PFSK-1 (cell line): ENCODE data around the gene RPL19.

Experiments
- FOXP2 ChIP-seq: optimal IDR thresholded peaks from 2 replicates; pipeline ENCODE3; 2011; ENCODE audit warnings: borderline replicate concordance, control low read depth, inconsistent platforms; ENCODE audit not compliant: insufficient read depth; ENCODE audit errors: extremely low read length, extremely low read depth
- POLR2AphosphoS5 ChIP-seq: IDR thresholded peaks from 2 replicates; pipeline ENCODE4 v1.6.1; 2012; ENCODE audit warnings: low read depth, mild to moderate bottlenecking, control low read depth, low read length, moderate library complexity
- SIN3A ChIP-seq: IDR thresholded peaks from 2 replicates; pipeline ENCODE4 v1.6.1; 2012; ENCODE audit warnings: mild to moderate bottlenecking, low read length, moderate library complexity, borderline replicate concordance; ENCODE audit not compliant: insufficient read depth
- TAF1 ChIP-seq: IDR thresholded peaks from 2 replicates; pipeline ENCODE4 v1.6.1; 2012; ENCODE audit warnings: low read length, control low read depth, borderline replicate concordance; ENCODE audit not compliant: insufficient read depth
- TF ChIP-seq, protein P1 (sequence below), 2 experiments: IDR thresholded peaks; 2 replicates each; pipeline versions ENCODE4 v1.6.1 to v1.8.0; 2011 to 2012; ENCODE audit warnings: low read depth in 2 of 2, low read length in 2 of 2, control low read depth in 1 of 2, inconsistent platforms in 1 of 2, mild to moderate bottlenecking in 1 of 2, moderate library complexity in 1 of 2; ENCODE audit not compliant: insufficient read depth in 1 of 2

Gene RPL19

DNA sequence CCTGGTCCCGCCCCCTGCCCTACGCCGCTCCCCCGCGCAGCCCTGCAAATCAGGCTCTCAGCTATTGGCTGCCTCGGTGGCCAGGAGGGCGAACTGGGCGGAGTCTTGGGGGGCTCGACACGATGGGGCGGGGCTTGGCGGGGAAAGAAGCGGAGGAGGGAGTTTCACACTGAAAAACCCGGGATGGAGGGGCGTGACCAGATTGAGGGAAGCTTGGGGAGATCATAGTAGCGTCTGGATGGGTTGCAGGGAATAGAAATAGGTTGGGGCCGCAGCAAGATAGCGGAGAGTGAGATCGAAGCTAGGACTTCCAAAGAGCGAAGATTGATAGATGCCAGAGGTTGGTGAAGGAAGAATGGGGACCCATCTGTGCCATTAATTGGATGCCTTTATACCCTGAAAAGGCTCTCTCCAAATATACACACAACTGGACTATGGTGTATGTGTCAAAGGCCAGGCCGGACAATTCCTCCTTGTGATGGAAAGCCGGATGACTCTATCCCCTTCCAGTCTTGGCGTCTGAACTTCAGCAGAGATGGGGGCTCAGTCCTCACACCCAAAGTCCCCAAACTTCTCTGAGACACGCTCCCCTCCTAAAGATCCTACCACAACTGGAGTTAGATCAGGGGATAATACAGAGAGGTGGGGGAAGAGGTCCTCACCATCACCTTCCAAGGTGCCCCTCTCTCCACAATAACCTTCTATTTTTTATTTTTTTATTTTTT, 26.0 kb downstream of the RPL19 start:
- TF ChIP-seq SIN3A, result no peak
- TF ChIP-seq TAF1, result no peak
- TF ChIP-seq POLR2AphosphoS5, result no peak
- TF ChIP-seq, protein P1, sequence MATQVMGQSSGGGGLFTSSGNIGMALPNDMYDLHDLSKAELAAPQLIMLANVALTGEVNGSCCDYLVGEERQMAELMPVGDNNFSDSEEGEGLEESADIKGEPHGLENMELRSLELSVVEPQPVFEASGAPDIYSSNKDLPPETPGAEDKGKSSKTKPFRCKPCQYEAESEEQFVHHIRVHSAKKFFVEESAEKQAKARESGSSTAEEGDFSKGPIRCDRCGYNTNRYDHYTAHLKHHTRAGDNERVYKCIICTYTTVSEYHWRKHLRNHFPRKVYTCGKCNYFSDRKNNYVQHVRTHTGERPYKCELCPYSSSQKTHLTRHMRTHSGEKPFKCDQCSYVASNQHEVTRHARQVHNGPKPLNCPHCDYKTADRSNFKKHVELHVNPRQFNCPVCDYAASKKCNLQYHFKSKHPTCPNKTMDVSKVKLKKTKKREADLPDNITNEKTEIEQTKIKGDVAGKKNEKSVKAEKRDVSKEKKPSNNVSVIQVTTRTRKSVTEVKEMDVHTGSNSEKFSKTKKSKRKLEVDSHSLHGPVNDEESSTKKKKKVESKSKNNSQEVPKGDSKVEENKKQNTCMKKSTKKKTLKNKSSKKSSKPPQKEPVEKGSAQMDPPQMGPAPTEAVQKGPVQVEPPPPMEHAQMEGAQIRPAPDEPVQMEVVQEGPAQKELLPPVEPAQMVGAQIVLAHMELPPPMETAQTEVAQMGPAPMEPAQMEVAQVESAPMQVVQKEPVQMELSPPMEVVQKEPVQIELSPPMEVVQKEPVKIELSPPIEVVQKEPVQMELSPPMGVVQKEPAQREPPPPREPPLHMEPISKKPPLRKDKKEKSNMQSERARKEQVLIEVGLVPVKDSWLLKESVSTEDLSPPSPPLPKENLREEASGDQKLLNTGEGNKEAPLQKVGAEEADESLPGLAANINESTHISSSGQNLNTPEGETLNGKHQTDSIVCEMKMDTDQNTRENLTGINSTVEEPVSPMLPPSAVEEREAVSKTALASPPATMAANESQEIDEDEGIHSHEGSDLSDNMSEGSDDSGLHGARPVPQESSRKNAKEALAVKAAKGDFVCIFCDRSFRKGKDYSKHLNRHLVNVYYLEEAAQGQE (IDR thresholded peaks at IDR 0.05; ENCODE audit: insufficient read depth in 1 of 2, low read depth in 2 of 2, low read length in 2 of 2), result no peak
- TF ChIP-seq FOXP2, result no peak

DNA sequence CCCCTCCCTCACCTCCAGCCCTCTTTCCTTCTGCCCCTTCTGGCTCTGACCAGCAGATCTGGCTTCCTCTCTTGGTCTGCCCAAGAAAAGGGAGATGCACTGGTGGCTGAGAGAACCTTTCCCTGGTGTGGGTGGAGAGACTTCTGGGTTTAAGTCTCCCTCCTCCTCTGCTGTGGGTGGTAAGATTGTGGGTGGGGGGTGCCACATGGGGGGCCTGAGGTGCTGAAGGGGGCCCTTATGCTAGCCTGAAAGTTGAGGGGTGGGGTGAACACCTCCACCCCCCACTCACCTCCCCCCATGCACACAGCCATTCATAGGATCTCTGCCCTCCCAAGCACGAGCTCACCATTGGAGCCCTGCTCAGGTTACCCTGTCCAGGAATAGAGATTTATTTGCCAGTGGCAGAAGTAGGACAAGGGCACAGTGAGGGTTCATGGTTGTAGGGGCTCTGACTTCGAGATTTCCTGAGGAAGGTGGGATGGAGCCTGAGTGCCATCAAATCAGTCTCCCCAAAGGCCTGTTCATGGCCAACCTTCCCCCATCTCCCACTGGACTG, 27.4 kb downstream of the RPL19 start:
- TF ChIP-seq POLR2AphosphoS5 (no peak), TAF1 (no peak), SIN3A (no peak), FOXP2 (no peak)
- TF ChIP-seq, protein P1 (IDR thresholded peaks at IDR 0.05; ENCODE audit: insufficient read depth in 1 of 2, low read depth in 2 of 2, low read length in 2 of 2), result no peak

DNA sequence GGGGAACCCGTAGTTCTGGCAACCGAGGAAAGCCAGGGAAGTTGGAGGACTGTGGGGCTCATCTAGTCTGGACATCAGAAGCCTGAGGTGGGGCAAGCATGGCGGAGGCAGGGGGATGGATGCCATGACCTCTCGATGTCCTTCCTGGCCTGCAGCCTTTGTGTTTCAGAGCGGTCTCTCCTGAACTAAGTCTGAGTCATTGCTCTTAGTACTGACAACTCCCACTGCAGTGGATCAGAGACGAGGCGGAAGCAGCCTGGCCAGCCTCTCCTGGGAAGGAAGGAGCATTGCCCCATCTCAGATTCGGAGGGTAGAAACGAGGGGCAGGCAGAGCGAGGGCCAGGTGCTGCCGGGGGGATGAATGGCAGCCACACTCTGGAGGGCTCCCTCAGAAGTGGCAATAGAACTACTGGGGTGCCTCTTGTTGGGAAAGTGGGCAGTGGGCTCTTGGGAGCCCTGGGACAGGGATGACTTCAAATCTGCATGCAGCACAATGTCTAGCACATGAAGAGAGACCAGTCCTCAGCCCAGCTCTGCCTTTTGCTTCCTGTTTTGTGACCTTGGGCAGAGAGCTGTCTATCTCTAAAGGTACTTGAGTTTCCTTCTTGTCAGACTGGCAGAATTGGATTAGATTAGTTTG, 29.3 kb downstream of the RPL19 start:
- TF ChIP-seq POLR2AphosphoS5, result no peak
- peak; percentile 54 for TF ChIP-seq FOXP2
- no peak for TF ChIP-seq TAF1
- TF ChIP-seq, protein P1 (IDR thresholded peaks at IDR 0.05; ENCODE audit: insufficient read depth in 1 of 2, low read depth in 2 of 2, low read length in 2 of 2), result no peak
- TF ChIP-seq SIN3A, result no peak; the same call in 1 of the 2 replicates

DNA sequence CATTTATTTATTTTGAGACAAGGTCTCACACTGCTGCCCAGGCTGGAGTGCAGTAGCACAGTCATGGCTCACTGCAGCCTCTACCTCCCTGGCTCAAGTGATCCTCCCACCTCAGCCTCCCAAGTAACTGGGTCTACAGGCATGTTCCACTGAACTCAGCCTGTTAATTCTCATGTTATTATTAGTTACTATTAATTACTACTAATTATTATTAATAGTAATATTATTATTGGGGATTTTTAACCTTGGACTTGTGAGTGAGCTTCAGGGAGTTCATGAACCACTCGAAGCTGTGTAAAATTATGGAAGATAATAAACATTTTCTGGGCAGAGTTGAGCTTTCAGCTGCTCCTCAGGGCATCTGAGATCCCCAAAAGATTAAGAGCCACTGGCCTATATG, 30.3 kb downstream of the RPL19 start:
- no peak for TF ChIP-seq TAF1
- TF ChIP-seq, protein P1 (IDR thresholded peaks at IDR 0.05; ENCODE audit: insufficient read depth in 1 of 2, low read depth in 2 of 2, low read length in 2 of 2), result no peak
- TF ChIP-seq FOXP2, result no peak
- TF ChIP-seq POLR2AphosphoS5, result no peak
- no peak for TF ChIP-seq SIN3A
